M059J (cell line): ENCODE results near the gene MARCHF10. TPM values are rescaled to one million over a fixed set of nuclear protein-coding genes. Genes with fewer than 3 reads are reported as not detected.
"Not testable (repeated sequence)": the region's sequence is repeated elsewhere in the genome, so short reads cannot be mapped to it uniquely, and the experiment has no call there.

Experiments used
- DNase-seq: peaks from one replicate; pipeline ENCODE4 v3.0.0-alpha.2; 2012; ENCODE audit warnings: low read depth
- total RNA-seq: library from RNA; depleted of rRNA; stranded (reverse); fragments of >200 nt; shearing (Covaris generic); gene quantifications from 2 replicates; pipeline ENCODE4 v1.2.3, GENCODE V29; 2014

MARCHF10 gene
- total RNA-seq, 1 experiment from 2014 or later = 0.05 TPM

DNA sequence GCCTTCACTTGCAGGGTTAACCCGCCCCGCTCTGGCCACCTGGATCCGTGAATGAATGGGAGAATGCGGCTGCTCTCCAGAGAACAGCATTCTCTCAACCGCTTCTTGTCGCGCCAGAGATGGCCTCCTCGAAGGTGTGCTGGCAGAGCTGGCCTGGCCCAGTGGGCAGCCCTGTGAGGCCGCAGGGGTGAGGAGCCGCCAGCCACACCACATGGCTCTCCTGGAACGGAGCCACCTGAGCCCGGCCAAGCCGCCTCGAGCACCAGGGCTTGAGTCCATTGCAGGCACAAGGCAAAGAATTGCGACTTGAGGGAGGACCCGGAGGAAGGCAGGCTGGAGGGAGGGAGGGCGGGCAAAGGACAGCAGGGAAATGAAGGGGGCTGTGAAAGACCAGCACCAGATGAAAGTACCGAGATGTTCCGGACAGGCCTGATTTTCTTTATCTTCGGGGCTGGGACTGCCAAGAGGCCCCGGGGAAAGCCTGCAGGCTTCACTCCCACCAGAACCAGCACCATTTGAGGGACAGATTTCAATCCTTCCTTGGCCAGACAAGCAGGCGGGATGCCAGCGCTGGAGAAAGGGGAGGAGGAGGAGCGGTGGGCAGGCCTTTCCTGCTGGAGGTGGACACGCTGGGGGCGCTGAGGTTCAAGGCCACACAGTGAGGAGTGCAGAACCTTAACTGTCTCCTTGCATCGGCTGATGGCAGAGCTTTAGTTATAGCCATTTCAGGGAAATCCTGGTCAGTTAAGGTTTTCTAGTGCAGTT is 111.2 kb downstream of the MARCHF10 start:
- no peak for DNase-seq

DNA sequence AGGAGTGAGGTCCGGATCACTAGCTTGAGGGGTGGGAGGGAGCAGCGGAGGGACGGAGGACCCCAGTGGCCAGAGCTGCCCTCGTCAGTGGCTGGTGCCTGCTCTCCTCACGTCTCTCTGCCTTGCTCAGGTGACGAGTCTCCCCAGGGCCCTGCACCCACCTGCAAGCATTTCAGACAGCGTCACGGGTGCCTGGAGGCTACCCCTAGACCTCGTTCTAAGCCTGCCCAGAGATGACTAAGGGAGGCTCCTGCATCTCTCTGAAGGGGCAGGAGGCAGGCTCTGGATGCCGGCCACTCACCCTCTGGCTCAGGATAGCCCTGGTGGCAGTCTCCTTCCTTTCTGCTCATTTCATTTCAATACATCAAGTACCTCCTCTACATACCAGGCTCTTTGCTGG is 111.9 kb downstream of the MARCHF10 start:
- DNase-seq = peak; percentile 84

DNA sequence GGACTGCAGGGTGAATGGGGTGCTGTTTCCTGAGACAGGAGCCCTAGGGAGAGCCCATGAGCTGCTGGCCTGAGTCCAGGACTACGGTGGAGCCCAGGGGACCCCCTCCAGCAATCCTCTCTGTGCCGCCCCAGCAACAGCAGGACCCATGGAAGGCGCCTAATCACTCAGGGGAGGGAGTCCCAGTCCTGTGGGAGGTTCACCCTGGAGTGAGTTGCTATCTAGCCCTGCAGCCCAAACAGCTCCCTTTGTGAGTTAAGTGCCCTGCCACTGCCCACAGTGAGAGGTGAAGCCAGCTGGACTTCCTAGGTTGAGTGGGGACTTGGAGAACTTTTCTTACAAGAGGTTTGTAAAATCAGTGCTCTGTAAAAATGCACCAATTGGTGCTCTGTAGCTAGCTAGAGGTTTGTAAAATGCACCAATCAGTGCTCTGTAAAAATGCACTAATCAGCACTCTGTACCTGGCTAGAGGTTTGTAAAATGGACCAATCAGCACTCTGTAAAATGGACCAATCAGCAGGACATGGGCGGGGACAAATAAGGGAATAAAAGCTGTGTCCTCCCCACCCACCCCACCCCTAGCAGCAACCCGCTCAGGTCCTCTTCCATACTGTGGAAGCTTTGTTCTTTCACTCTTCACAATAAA is 112.9 kb downstream of the MARCHF10 start:
- DNase-seq = peak; percentile 33

DNA sequence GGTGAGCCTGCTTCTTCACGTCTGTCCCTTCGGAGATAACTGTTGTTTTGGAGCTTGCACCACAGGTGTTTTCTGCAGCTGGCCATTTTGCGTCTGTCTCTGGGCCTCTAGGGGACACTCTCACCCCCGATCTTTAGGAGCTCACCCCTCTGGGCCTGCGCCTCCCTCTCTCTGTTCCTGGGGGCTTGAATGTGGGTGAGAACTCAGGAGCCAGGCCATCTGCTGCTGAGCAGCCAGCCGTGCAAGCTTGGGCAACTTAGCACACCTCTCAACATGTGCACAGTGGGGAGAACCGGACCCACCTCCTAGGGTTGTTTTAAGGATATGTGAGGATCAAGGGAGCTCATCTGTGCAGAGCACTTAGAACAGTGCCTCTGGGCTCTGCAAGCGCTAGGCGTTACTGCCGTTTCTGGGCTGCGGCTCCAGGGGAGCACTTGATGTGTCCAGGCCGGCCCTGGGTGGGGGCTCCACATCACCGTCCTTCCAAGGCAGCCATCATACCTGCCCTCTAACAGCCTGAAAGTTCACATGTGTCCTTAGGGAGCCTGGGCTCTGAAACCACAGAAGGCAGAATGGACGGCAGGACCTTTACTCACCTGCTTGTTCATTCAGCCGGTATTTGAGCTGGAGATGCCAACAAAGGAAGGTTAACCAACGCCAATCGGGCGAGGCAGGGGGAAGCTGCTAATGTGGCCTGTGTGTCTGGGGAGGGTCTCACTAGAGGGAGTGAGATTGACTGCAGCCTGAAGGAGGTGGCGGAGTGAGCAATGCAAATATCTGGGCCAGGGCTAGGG is 114.3 kb downstream of the MARCHF10 start:
- peak; percentile 72 for DNase-seq

DNA sequence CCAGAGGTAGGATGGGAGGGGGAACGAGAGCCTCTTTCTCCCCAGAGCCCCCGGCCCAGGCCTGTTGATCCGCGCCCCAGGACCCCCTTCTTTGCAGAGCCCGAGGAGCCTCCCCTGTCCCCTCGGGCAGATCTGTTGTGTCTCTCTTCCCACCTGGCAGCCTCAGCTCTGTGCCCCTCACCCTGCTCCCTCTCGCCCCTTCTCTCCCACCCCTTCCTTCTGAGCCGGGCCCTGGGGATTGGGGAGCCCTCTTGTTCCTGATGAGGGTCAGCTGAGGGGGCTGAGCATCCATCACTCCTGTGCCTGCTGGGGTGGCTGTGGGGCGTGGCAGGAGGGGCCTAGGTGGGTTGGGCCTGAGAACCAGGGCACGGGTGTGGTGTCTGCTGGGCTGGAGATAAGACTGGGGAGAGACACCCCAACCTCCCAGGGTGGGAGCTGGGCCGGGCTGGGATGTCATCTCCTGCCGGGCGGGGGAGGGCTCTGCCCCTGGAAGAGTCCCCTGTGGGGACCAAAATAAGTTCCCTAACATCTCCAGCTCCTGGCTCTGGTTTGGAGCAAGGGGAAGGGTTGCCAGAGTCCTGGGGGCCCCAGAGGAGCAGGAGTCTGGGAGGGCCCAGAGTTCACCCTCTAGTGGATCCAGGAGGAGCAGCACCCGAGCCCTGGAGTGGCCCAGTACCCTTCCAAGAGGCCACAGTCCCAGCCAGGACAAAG is 115.2 kb downstream of the MARCHF10 start:
- DNase-seq = peak; percentile 43

DNA sequence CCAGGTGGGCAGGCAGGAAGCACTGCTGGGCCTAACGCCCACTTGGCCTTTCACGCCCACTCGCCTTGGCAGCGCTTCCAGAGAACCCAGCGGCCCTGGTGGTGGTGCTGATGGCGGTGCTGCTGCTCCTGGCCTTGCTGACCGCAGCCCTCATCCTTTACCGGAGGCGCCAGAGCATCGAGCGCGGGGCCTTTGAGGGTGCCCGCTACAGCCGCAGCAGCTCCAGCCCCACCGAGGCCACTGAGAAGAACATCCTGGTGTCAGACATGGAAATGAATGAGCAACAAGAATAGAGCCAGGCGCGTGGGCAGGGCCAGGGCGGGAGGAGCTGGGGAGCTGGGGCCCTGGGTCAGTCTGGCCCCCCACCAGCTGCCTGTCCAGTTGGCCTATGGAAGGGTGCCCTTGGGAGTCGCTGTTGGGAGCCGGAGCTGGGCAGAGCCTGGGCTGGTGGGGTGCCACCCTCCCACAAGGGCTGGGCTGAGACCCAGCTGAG is 115.9 kb downstream of the MARCHF10 start:
- DNase-seq = no peak

DNA sequence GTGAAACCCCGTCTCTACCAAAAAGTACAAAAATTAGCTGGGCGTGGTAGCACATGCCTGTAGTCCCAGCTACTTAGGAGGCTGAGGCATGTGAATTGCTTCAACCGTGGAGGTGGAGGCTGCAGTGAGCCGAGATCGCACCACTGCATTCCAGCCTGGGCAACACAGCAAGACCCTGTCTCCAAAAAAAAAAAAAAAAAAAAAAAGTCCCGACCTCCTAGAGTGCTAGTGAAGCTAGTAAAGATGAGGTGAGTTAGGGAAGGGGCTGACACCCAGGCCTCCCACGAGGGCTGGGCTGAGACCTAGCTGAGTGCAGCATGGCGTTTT is 116.6 kb downstream of the MARCHF10 start:
- DNase-seq = not testable (repeated sequence)

DNA sequence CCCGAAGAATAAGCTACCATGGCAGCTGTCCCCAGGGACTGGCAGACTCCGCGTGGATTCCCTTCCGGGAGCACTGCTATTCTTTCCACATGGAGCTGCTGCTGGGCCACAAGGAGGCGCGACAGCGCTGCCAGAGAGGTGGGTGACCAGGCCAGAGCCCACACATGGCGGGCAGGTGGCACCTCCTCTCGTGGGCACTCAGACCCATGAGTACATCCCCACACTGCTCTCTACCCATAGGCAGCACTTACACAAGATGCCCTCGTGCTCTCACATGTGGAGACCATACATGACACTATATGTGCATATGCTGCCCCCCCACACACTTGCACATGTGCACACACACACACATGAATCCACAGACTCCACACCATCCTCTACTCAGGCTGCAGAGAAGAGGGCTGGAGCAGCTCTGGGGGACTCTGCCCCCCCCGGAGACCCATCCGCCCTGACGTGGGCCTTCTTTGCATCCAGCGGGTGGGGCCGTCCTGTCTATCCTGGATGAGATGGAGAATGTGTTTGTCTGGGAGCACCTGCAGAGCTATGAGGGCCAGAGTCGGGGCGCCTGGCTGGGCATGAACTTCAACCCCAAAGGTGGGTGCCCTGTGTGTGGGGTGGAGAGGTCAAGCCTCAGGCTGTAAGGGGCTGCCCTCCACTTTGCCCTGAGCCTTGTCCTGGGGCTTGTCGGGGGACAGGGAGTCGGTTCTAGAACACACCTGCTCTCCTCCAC is 117.8 kb downstream of the MARCHF10 start:
- DNase-seq = no peak

DNA sequence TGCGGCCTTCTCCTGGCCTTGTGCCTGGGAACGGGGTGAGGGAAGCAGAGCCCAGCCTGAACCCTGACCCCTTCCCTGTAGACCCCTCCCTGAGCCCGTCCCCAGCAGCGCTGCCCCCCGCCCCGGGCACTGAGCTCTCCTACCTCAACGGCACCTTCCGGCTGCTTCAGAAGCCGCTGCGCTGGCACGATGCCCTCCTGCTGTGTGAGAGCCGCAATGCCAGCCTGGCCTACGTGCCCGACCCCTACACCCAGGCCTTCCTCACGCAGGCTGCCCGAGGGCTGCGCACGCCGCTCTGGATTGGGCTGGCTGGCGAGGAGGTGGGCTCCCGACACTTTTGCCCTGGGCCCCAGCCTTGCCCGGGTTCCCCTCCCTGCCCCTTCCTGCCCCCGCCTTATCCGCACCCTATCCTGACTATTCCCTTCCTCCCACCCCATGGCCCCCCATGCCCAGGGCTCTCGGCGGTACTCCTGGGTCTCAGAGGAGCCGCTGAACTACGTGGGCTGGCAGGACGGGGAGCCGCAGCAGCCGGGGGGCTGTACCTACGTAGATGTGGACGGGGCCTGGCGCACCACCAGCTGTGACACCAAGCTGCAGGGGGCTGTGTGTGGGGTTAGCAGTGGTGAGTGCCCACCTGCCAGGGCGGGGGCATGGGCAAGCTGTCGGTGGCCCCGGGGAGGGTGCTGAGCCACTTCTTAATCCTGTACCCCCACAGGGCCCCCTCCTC is 118.5 kb downstream of the MARCHF10 start:
- DNase-seq = no peak

DNA sequence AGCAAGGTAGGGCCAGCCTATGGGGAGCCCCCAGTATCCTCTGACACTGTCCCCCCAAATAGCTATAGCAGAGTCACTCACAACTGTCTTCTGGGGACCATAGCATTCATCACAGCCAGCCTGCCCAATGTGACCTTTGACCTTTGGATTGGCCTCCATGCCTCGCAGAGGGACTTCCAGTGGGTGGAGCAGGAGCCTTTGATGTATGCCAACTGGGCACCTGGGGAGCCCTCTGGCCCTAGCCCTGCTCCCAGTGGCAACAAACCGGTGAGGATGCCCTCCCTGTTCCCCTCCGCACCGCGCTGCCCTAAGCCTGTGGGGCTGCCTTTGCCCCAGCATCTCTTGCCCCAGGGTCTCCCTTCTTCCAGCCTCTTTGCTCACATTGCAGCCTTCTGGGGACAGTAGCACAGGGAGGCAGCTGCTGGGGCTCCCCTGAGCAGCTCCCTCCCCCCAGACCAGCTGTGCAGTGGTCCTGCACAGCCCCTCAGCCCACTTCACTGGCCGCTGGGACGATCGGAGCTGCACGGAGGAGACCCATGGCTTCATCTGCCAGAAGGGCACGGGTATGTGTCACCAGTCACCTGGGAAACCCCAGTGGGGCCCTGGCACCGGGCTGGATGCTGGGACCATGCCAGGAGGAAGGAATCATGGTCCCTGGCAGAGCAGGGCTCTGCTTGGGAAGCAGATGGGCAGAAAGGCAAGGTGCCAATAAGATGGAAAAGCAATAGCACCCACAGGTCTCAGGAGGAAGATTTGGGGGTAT is 119.5 kb downstream of the MARCHF10 start:
- DNase-seq = no peak

DNA sequence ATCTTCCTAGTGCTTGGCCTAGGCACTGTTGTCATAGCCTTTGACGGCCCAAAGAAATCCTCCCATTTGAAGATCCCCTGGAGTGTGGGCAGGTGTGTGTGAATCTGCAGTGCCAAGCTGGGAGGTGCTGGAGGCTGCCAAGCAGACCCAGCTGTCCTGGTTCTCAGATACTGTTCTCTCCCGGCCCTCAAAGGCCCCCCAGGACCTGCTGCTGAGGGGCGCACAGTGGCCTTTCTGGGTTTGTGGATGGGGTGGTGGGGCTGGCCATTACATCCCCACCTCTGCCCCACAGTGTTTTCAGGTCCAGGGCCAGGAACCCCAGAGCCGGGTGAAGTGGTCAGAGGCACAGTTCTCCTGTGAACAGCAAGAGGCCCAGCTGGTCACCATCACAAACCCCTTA is 120.1 kb downstream of the MARCHF10 start:
- no peak for DNase-seq

DNA sequence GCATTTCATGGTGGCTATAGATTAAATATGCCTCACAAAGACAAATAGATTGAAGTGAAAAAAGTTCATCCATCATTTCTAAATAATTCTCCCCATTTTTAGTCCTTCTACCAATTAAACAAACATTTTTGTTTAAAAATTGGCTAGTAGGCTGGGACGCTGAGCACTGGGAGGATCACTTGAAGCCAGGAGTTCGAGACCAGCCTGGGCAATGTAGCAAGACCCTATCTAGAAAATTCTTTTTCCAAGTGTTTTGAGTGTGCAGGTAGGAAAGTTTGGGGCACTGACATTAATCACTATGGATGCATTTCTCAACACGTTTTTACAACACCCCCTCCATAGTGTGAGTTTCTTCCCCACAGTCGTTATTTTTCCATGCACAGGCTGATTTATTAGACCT is 123.9 kb downstream of the MARCHF10 start:
- DNase-seq = no peak

DNA sequence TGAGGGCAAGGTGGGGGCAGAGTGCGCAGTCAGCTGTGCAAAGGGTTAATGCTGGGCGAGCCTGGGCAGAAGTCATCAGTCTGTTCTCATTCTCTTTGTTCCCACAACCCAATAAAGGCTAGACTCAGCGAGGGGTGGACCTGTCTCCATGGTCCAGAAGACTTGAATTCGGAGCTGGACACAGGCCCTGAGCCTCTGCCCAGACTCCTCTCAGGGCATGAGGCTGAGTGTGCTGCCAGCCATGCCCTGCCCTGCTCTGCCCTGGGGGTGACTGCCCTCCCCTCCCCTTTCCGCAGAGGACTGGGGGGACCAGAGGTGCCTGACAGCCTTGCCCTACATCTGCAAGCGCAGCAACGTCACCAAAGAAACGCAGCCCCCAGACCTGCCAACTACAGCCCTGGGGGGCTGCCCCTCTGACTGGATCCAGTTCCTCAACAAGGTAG is 126.2 kb downstream of the MARCHF10 start:
- DNase-seq = no peak

DNA sequence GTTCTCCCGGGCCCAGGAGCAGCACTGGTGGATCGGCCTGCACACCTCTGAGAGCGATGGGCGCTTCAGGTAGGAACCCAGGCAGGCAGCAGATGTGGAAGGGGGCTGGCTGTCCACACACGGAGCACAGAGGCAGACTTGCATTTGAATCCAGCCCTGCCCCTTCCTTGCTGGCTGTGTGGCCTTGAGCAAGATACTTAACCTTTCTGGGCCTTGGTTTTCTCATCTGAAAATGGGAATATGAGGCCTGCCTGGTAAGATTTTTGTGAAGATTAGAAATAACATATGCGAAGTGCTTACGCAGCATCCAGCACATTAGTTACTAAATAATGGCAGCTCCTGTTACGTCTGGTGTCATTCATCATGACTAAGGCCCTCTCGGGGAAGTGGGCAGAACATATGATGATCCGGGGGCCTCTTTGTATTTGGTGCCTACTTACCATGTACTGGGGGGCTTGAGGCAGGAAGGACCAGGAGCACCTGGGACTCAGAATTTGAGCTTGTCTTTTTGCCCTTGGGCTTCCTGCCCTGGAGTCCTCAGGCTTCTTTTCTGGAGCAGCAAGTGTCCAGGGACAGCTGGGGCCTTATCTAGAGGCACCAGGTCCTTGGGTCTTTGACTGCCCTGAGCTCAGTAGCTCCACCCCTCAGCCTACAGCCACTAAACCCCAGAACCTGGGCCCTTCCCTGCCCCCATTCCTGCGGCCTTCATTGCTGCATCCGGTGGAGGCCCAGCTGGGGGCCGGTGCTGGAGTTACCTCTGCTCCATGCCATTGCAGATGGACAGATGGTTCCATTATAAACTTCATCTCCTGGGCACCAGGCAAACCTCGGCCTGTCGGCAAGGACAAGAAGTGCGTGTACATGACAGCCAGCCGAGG is 126.8 kb downstream of the MARCHF10 start:
- DNase-seq = no peak

DNA sequence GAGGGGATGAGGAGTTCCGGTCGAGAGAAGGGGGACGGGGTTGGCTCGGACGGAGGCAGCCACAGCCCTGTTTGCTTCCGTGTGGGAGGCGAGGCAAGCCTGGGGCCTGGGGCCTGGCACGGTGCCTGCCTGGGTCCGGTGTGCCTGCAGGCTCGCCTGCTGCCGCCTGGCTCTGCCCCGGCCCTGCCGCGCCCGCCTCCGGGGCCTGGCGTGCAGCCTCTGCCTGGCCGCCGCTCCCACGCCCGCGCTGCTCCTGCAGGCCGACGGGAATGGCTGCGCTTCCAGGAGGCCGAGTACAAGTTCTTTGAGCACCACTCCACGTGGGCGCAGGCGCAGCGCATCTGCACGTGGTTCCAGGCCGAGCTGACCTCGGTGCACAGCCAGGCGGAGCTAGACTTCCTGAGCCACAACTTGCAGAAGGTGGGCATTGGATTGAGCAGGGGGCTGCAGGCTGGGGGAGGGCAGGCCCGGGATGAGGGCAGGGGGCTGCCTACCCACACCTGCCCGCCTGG is 127.5 kb downstream of the MARCHF10 start:
- DNase-seq = no peak

DNA sequence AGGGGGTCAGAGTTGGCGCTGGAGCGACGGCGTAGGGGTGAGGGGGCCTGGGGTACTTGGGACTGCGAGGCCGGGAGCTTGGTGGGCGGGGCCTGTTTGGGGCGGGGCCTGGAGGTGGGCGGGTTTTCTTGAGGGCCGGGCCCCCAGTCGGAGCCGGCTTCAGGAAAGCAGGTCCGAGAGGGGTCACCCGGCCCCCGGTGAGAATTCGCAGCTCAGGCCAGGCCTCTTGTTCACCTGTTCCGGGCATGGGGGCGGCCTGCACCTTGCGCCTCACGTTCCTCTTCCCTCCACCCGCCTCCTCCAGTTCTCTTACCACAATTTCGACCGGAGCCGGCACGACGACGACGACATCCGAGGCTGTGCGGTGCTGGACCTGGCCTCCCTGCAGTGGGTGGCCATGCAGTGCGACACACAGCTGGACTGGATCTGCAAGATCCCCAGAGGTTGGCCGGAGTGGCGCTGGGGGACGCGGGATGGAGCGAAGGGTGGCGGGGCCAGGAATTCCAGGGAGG is 128.2 kb downstream of the MARCHF10 start:
- DNase-seq = no peak

DNA sequence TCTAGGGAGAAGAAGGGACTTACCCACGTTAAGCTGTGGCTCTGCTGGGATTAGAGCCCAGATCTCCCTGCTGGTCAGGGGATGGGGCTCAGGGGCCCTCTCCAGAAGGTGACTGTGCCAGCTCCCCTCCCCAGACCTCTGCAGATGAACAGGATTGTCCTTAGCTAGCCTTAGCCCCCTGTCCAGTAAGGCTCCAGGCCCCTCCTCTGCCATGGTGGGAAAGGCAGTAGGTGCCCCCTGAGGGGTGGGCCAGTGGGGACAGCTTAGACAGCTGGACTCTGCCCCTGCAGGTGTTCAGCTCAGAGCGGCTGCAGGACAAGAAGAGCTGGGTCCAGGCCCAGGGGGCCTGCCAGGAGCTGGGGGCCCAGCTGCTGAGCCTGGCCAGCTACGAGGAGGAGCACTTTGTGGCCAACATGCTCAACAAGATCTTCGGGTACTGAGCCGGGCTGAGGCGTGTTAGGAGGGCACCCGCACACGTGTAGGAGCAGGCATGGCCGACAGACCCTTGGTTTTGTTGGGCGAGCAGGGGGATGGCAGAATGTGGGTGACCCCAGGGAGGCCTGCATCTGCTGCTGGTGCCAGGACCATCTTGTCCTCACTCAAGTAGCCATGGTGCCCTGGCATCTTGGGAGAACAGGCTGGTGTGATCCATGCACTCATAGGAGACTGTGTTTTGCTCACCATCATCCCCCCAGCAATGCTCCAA is 129.7 kb downstream of the MARCHF10 start:
- DNase-seq = no peak
